ENCODE results near the gene CACNA2D2. TPM values are rescaled to one million over a fixed set of nuclear protein-coding genes. Genes with fewer than 3 reads are reported as not detected.

The CACNA2D2 gene
- total RNA-seq, 1 donor, result 1.5 TPM

- Histone ChIP-seq H3K4me3 (ENCODE audit: low read length) (no peak overlapping the region), H3K9me3 (ENCODE audit: low read depth, low read length) (no peaks in the 10 kb centered on the region), H3K27me3 (ENCODE audit: insufficient read depth, low read length) (no peaks in the 10 kb centered on the region), H3K4me1 (ENCODE audit: insufficient read depth, low read length) (peaks cover 12% of the 10 kb centered on the region)
Measured at GRCh38 chr3:50418850-50419249, 84.6 kb downstream of the CACNA2D2 start.

GRCh38 chr3:50417637-50418033 is 85.8 kb downstream of the CACNA2D2 start:
- Histone ChIP-seq H3K4me3 (ENCODE audit: low read length) (no peak overlapping the region), H3K27me3 (ENCODE audit: insufficient read depth, low read length) (no peaks in the 10 kb centered on the region), H3K4me1 (ENCODE audit: insufficient read depth, low read length) (peaks cover 12% of the 10 kb centered on the region), H3K9me3 (ENCODE audit: low read depth, low read length) (no peaks in the 10 kb centered on the region)

GRCh38 chr3:50416736-50417636 is 86.4 kb downstream of the CACNA2D2 start:
- Histone ChIP-seq H3K4me3 (ENCODE audit: low read length) (no peak overlapping the region), H3K9me3 (ENCODE audit: low read depth, low read length) (no peaks in the 10 kb centered on the region), H3K27me3 (ENCODE audit: insufficient read depth, low read length) (no peaks in the 10 kb centered on the region), H3K4me1 (ENCODE audit: insufficient read depth, low read length) (peaks cover 12% of the 10 kb centered on the region)

GRCh38 chr3:50415816-50416215 is 87.6 kb downstream of the CACNA2D2 start:
- Histone ChIP-seq H3K4me1 (ENCODE audit: insufficient read depth, low read length) (peaks cover 12% of the 10 kb centered on the region), H3K9me3 (ENCODE audit: low read depth, low read length) (no peaks in the 10 kb centered on the region), H3K4me3 (ENCODE audit: low read length) (no peak overlapping the region), H3K27me3 (ENCODE audit: insufficient read depth, low read length) (no peaks in the 10 kb centered on the region)

GRCh38 chr3:50415061-50415460 is 88.4 kb downstream of the CACNA2D2 start:
- Histone ChIP-seq H3K27me3 (ENCODE audit: insufficient read depth, low read length) (no peaks in the 10 kb centered on the region), H3K4me1 (ENCODE audit: insufficient read depth, low read length) (peaks cover 12% of the 10 kb centered on the region), H3K4me3 (ENCODE audit: low read length) (no peak overlapping the region), H3K9me3 (ENCODE audit: low read depth, low read length) (no peaks in the 10 kb centered on the region)

- peaks cover 12% of the 10 kb centered on the region for H3K4me1 ChIP-seq (ENCODE audit: insufficient read depth, low read length)
- H3K4me3 ChIP-seq (ENCODE audit: low read length), result no peak overlapping the region
- H3K27me3 ChIP-seq (ENCODE audit: insufficient read depth, low read length), result no peaks in the 10 kb centered on the region
- H3K9me3 ChIP-seq (ENCODE audit: low read depth, low read length), result no peaks in the 10 kb centered on the region
Measured at GRCh38 chr3:50414616-50415015, 88.8 kb downstream of the CACNA2D2 start.

- Histone ChIP-seq H3K9me3 (ENCODE audit: low read depth, low read length) (no peaks in the 10 kb centered on the region), H3K4me1 (ENCODE audit: insufficient read depth, low read length) (peaks cover 12% of the 10 kb centered on the region), H3K4me3 (ENCODE audit: low read length) (no peak overlapping the region), H3K27me3 (ENCODE audit: insufficient read depth, low read length) (no peaks in the 10 kb centered on the region)
Measured at GRCh38 chr3:50412231-50412754, 91.1 kb downstream of the CACNA2D2 start.

GRCh38 chr3:50411229-50411628 is 92.2 kb downstream of the CACNA2D2 start:
- Histone ChIP-seq H3K4me3 (ENCODE audit: low read length) (no peak overlapping the region), H3K4me1 (ENCODE audit: insufficient read depth, low read length) (peaks cover 10% of the 10 kb centered on the region), H3K9me3 (ENCODE audit: low read depth, low read length) (no peaks in the 10 kb centered on the region), H3K27me3 (ENCODE audit: insufficient read depth, low read length) (no peaks in the 10 kb centered on the region)

- H3K27me3 ChIP-seq (ENCODE audit: insufficient read depth, low read length), result no peaks in the 10 kb centered on the region
- H3K9me3 ChIP-seq (ENCODE audit: low read depth, low read length), result no peaks in the 10 kb centered on the region
- H3K4me3 ChIP-seq (ENCODE audit: low read length), result no peak overlapping the region
- peaks cover 5% of the 10 kb centered on the region for H3K4me1 ChIP-seq (ENCODE audit: insufficient read depth, low read length)
Measured at GRCh38 chr3:50410608-50411139, 92.8 kb downstream of the CACNA2D2 start.

- H3K9me3 ChIP-seq (ENCODE audit: low read depth, low read length), result no peaks in the 10 kb centered on the region
- H3K4me3 ChIP-seq (ENCODE audit: low read length), result no peak overlapping the region
- H3K4me1 ChIP-seq (ENCODE audit: insufficient read depth, low read length), result no peaks in the 10 kb centered on the region
Measured at GRCh38 chr3:50410185-50410584, 93.2 kb downstream of the CACNA2D2 start.

GRCh38 chr3:50408443-50408944 is 94.9 kb downstream of the CACNA2D2 start:
- H3K9me3 ChIP-seq (ENCODE audit: low read depth, low read length), result no peaks in the 10 kb centered on the region
- H3K4me1 ChIP-seq (ENCODE audit: insufficient read depth, low read length), result no peaks in the 10 kb centered on the region
- no peaks in the 10 kb centered on the region for H3K27me3 ChIP-seq (ENCODE audit: insufficient read depth, low read length)
- H3K4me3 ChIP-seq (ENCODE audit: low read length), result no peak overlapping the region

More at GRCh38 chr3:50410185-50410584, 93.2 kb downstream of the CACNA2D2 start:
- H3K27me3 ChIP-seq (ENCODE audit: insufficient read depth, low read length), result no peaks in the 10 kb centered on the region

GRCh38 chr3:50406487-50406886 is 96.9 kb downstream of the CACNA2D2 start:
- no peaks in the 10 kb centered on the region for H3K9me3 ChIP-seq (ENCODE audit: low read depth, low read length)

GRCh38 chr3:50405249-50405648 is 98.2 kb downstream of the CACNA2D2 start:
- H3K9me3 ChIP-seq (ENCODE audit: low read depth, low read length), result no peaks in the 10 kb centered on the region
- no peaks in the 10 kb centered on the region for H3K27me3 ChIP-seq (ENCODE audit: insufficient read depth, low read length)
- no peaks in the 10 kb centered on the region for H3K4me1 ChIP-seq (ENCODE audit: insufficient read depth, low read length)
- H3K4me3 ChIP-seq (ENCODE audit: low read length), result no peak overlapping the region

More at GRCh38 chr3:50406487-50406886, 96.9 kb downstream of the CACNA2D2 start:
- Histone ChIP-seq H3K4me3 (ENCODE audit: low read length) (no peak overlapping the region), H3K4me1 (ENCODE audit: insufficient read depth, low read length) (no peaks in the 10 kb centered on the region), H3K27me3 (ENCODE audit: insufficient read depth, low read length) (no peaks in the 10 kb centered on the region)

- Histone ChIP-seq H3K9me3 (ENCODE audit: low read depth, low read length) (no peaks in the 10 kb centered on the region), H3K27me3 (ENCODE audit: insufficient read depth, low read length) (no peaks in the 10 kb centered on the region), H3K4me3 (ENCODE audit: low read length) (no peak overlapping the region), H3K4me1 (ENCODE audit: insufficient read depth, low read length) (no peaks in the 10 kb centered on the region)
Measured at GRCh38 chr3:50401978-50402595, 101.3 kb downstream of the CACNA2D2 start.

- no peaks in the 10 kb centered on the region for H3K9me3 ChIP-seq (ENCODE audit: low read depth, low read length)
- H3K4me3 ChIP-seq (ENCODE audit: low read length), result no peak overlapping the region
- peaks cover 8% of the 10 kb centered on the region for H3K4me1 ChIP-seq (ENCODE audit: insufficient read depth, low read length)
- no peaks in the 10 kb centered on the region for H3K27me3 ChIP-seq (ENCODE audit: insufficient read depth, low read length)
Measured at GRCh38 chr3:50396502-50396901, 106.9 kb downstream of the CACNA2D2 start.
